IPS-20b (cell line): ENCODE data around the gene PDZRN3.

ENCODE experiments used
- H3K27ac ChIP-seq: one replicate; pipeline ENCODE4 v1.5.1; 2013; ENCODE audit warnings: low read length
- H3K27me3 ChIP-seq: 2 replicates; pipeline ENCODE4 v1.6.1; 2013; ENCODE audit warnings: mild to moderate bottlenecking, low read length, inconsistent platforms; ENCODE audit not compliant: insufficient read depth
- H3K36me3 ChIP-seq: 2 replicates; pipeline ENCODE4 v1.6.1; 2013; ENCODE audit warnings: low read depth, mild to moderate bottlenecking, inconsistent platforms, low read length, moderate library complexity; ENCODE audit not compliant: insufficient read depth
- H3K4me1 ChIP-seq: 2 replicates; pipeline ENCODE4 v1.6.1; 2013; ENCODE audit warnings: mild to moderate bottlenecking, control low read depth, inconsistent platforms, low read length, moderate library complexity; ENCODE audit not compliant: insufficient read depth
- H3K4me3 ChIP-seq: 2 replicates; pipeline ENCODE4 v1.5.1; 2013; ENCODE audit warnings: mild to moderate bottlenecking, low read length, inconsistent platforms
- H3K9ac ChIP-seq: 2 replicates; pipeline ENCODE4 v1.6.1; 2013; ENCODE audit warnings: low read depth, mild to moderate bottlenecking, inconsistent platforms, low read length, moderate library complexity
- H3K9me3 ChIP-seq: 2 replicates; pipeline ENCODE4 v1.6.1; 2013; ENCODE audit warnings: mild to moderate bottlenecking, low read depth, low read length, inconsistent platforms; ENCODE audit not compliant: insufficient read depth

The PDZRN3 gene

GRCh38 chr3:73480187-73480672 is 144.5 kb downstream of the PDZRN3 start:
- Histone ChIP-seq H3K9ac (no peak overlapping the region), H3K9me3 (peaks cover 10% of the 10 kb centered on the region), H3K4me1 (peaks cover 22% of the 10 kb centered on the region), H3K36me3 (no peaks in the 10 kb centered on the region), H3K27me3 (no peaks in the 10 kb centered on the region), H3K4me3 (no peak overlapping the region), H3K27ac (no peak overlapping the region)

DNA sequence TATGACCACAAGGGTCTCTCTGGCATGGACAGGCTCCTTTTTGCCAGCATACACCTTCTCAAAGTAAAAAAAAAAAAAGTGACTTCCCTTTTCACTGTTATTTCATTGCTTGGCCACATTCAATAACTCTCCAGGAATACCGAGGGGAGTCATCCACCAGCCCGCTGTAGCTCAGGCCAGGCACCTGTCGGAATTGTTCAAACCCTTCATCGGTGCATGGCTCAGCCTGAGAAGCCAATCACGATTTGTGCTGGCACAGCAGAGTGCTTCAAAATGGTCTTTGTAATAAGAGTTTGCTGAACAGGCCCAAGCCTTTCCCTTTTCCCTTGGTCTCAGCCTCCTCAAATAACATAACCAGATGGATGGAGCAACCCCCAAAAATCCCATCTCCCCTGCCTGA is 145.4 kb downstream of the PDZRN3 start:
- no peak overlapping the region for H3K4me3 ChIP-seq
- H3K9me3 ChIP-seq = peaks cover 10% of the 10 kb centered on the region
- H3K36me3 ChIP-seq = no peaks in the 10 kb centered on the region
- H3K4me1 ChIP-seq = peaks cover 19% of the 10 kb centered on the region
- no peaks in the 10 kb centered on the region for H3K27me3 ChIP-seq
- H3K27ac ChIP-seq = no peak overlapping the region
- H3K9ac ChIP-seq = no peak overlapping the region

DNA sequence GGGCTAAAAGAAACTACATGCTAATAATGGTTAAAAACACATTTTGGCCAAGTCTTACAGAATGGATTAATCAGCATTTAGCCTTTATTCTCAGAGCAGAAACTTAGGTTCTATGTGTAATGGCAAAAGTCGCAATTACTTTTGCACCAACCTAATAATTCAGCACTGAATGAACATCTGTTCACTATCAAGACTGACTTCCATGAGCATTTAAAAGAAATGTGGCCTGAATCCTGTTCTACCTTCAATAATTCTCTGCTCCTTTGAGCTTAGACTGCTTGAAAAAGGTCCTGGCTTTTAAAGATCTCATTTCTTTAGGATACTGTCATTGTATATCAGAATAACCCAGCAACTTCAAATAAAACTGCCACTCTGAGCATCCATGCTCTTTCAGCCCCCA is 145.9 kb downstream of the PDZRN3 start:
- peaks cover 10% of the 10 kb centered on the region for H3K9me3 ChIP-seq
- H3K27me3 ChIP-seq = no peaks in the 10 kb centered on the region
- peaks cover 15% of the 10 kb centered on the region for H3K4me1 ChIP-seq
- H3K9ac ChIP-seq = no peak overlapping the region
- no peak overlapping the region for H3K27ac ChIP-seq
- H3K36me3 ChIP-seq = no peaks in the 10 kb centered on the region
- no peak overlapping the region for H3K4me3 ChIP-seq

DNA sequence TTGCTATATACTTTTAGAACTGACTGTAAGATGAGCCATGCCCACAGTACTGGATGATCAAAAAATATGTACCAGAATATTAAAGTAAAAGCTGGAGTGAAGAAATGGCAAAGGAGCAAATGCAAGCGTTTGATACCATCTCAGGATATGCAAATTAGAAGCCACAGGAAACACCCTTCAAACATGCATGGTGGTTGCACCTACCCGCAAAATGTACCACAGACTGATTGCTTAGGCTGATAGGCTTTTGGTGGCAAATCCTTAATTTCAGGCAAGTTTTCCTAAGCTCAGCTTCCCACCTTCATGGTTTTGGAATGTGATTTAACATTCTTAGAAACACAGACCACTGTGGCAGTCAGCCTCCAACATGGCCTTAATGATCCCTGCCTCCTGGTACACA is 149.0 kb downstream of the PDZRN3 start:
- no peaks in the 10 kb centered on the region for H3K36me3 ChIP-seq
- no peaks in the 10 kb centered on the region for H3K27me3 ChIP-seq
- H3K27ac ChIP-seq = no peak overlapping the region
- H3K4me1 ChIP-seq = peaks cover 6% of the 10 kb centered on the region; the same call in 1 of the 2 replicates
- no peak overlapping the region for H3K4me3 ChIP-seq
- peaks cover 10% of the 10 kb centered on the region for H3K9me3 ChIP-seq
- no peak overlapping the region for H3K9ac ChIP-seq

GRCh38 chr3:73475175-73475574 is 149.6 kb downstream of the PDZRN3 start:
- Histone ChIP-seq H3K4me1 (peaks cover 6% of the 10 kb centered on the region; the same call in 1 of the 2 replicates), H3K36me3 (no peaks in the 10 kb centered on the region), H3K9me3 (peaks cover 10% of the 10 kb centered on the region), H3K9ac (no peak overlapping the region), H3K4me3 (no peak overlapping the region), H3K27me3 (no peaks in the 10 kb centered on the region), H3K27ac (no peak overlapping the region)

GRCh38 chr3:73474619-73475018 is 150.1 kb downstream of the PDZRN3 start:
- Histone ChIP-seq H3K36me3 (no peaks in the 10 kb centered on the region), H3K9me3 (peaks cover 10% of the 10 kb centered on the region), H3K4me1 (peaks cover 6% of the 10 kb centered on the region; the same call in 1 of the 2 replicates), H3K27ac (no peak overlapping the region), H3K9ac (no peak overlapping the region), H3K4me3 (no peak overlapping the region), H3K27me3 (no peaks in the 10 kb centered on the region)

GRCh38 chr3:73473898-73474416 is 150.8 kb downstream of the PDZRN3 start:
- H3K4me1 ChIP-seq = peaks cover 6% of the 10 kb centered on the region; the same call in 1 of the 2 replicates
- no peak overlapping the region for H3K9ac ChIP-seq
- no peak overlapping the region for H3K4me3 ChIP-seq
- H3K36me3 ChIP-seq = no peaks in the 10 kb centered on the region
- H3K9me3 ChIP-seq = peaks cover 10% of the 10 kb centered on the region
- H3K27me3 ChIP-seq = no peaks in the 10 kb centered on the region
- no peak overlapping the region for H3K27ac ChIP-seq

GRCh38 chr3:73473181-73473897 is 151.4 kb downstream of the PDZRN3 start:
- Histone ChIP-seq H3K4me3 (no peak overlapping the region), H3K9ac (no peak overlapping the region), H3K9me3 (peaks cover 10% of the 10 kb centered on the region), H3K27me3 (no peaks in the 10 kb centered on the region), H3K36me3 (no peaks in the 10 kb centered on the region), H3K27ac (no peak overlapping the region), H3K4me1 (peaks cover 6% of the 10 kb centered on the region; the same call in 1 of the 2 replicates)

DNA sequence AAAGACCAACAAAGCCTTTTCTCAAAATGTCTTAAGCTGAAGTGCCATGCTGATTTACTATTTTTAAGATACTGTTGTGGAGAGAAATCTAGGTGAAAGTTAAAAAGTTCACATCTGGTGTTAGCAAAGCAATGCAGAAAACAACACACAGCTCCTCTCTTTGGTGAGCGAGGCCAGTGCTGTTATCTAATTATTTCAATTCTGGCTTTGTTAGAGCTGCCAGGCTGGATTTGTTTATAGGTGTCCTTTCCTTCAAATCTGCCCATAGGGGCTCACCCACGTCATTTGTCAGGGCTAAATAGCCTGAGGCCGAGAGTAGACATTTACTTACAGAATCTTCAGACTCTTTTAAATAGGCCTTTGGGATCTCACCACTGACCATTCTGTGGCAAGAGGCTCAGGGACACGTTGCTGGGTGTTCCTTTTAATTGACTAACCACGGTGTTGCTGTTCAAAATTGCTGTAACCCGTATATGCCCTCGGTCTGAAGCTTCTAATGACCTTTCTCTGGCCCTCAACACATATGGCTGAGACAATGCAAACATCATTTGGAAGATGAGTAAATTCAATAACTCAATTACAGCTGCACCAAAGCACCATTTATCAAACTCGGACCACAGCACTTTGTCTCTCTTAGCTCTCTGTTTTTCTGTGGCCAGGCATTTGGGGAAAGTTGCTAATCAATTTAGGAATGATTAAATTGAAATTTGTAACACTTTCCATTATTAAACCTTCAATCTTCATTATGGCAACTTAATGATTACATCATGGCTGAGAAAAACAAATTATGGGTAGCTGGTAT is 152.6 kb downstream of the PDZRN3 start:
- H3K4me1 ChIP-seq = peaks cover 6% of the 10 kb centered on the region; the same call in 1 of the 2 replicates
- no peaks in the 10 kb centered on the region for H3K36me3 ChIP-seq
- no peak overlapping the region for H3K27ac ChIP-seq
- H3K27me3 ChIP-seq = no peaks in the 10 kb centered on the region
- no peak overlapping the region for H3K9ac ChIP-seq
- H3K9me3 ChIP-seq = peaks cover 2% of the 10 kb centered on the region; the same call in 1 of the 2 replicates
- H3K4me3 ChIP-seq = no peak overlapping the region

DNA sequence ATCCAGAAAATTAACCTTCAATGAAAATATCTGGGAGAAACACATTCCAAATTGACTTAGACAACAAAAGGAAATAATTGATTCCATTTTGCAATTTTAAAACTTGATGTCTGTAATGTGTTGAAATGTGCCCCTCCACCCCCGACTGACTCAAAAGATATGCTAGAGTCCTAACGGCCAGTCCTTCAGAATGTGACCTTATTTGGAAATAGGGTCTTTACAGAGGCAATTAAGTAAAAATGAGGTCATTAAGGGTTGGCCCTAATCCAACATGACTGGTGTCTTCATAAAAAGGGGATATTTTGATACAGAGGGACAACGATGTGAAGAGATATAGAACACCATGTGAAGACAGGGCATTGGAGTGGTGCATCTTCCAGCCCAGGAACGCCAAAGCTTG is 153.9 kb downstream of the PDZRN3 start:
- no peak overlapping the region for H3K4me3 ChIP-seq
- H3K36me3 ChIP-seq = no peaks in the 10 kb centered on the region
- H3K9ac ChIP-seq = no peak overlapping the region
- H3K4me1 ChIP-seq = peaks cover 6% of the 10 kb centered on the region; the same call in 1 of the 2 replicates
- H3K9me3 ChIP-seq = no peaks in the 10 kb centered on the region
- H3K27ac ChIP-seq = no peak overlapping the region
- no peaks in the 10 kb centered on the region for H3K27me3 ChIP-seq

DNA sequence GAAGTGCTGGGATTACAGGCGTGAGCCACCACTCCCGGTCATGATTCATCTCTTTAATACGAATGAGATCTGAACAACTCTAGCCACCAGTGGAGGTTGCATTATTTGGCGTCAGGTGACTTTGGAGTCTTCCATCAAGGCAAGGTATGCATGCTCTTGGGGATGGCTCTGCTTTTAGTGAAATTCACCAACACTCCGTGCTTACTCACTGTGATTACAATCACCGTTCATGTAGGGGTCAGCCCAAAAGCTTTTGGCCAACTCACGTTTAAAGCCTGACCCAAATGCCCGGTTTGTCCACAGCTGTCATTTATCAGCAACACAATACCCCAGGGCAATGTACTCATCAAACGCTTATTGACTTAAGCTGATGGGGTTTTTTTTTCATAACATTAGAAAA is 155.4 kb downstream of the PDZRN3 start:
- no peak overlapping the region for H3K4me3 ChIP-seq
- peaks cover 6% of the 10 kb centered on the region; the same call in 1 of the 2 replicates for H3K4me1 ChIP-seq
- no peaks in the 10 kb centered on the region for H3K27me3 ChIP-seq
- no peaks in the 10 kb centered on the region for H3K36me3 ChIP-seq
- H3K9me3 ChIP-seq = no peaks in the 10 kb centered on the region
- no peak overlapping the region for H3K27ac ChIP-seq
- no peak overlapping the region for H3K9ac ChIP-seq
